ENCODE results near the gene NRXN3.
A peak's percentile ranks its signal among the peaks of the same experiment; 100 is the strongest.

NRXN3 gene

DNA sequence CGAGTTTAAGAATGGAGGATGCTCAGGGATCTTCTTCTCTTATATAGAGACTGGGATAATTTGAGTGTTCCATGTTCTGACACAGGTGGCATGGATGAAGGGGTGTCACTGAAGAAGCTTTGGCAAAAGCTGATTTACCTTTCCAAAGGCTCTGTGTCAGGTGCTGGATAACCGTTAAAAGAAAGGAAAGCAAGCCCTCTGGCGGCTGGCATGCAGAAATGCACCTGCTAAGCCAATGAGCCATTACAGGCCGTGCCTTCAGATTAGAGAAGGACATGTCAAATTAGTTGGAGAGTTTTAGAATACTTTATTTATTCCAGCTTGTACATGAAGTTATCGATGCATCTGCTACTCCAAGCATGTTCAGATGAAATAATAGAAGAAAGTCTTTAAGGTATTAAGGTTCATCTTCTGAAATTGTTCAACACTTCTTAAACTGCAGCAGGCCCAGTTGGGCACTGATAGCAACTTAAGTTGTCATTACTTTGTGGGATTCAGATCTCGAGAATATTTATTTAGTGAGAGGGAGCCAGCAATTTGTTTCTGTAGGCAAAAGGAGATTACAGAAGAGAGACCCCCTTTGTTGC is 678.2 kb downstream of the NRXN3 start:
- DNase-seq: peak; percentile 41

DNA sequence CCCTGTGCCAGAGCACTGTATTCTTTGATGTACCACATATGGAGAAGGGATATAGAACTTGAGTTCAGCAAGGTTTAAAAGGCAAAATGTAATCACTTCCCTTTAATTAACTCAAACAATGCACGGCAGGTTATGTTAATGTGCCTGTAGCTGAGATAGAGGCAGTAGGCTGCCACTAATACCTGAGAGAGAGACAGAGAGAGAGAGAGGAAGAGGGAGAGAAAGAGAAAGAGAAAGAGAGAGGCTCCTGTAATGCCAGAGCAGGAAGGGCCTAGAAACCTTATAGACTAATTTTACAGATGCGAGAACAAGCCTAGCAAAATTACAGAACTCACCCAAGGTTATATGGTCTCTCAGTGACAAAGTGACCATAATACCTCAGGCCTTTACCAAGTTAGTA is 679.8 kb downstream of the NRXN3 start:
- no peak for DNase-seq

DNA sequence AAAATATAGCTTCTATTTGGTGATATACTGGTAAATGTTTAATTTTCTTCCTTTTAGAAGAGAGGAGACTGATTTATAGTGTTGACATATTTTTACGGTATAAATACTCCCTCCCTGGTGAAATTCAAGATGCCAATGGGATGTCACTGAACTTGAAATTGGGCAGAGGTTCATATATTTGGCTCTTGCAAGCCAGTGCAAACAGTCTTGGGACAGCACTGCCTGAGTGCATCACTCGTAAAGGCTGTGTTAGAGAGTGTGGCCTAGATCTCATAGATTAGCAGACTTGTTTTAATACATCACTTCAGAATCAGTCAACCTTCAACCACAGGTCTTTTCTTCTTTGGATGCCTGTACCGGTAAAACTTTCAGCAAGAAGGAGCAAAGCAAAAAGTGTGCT is 681.0 kb downstream of the NRXN3 start:
- no peak for DNase-seq

DNA sequence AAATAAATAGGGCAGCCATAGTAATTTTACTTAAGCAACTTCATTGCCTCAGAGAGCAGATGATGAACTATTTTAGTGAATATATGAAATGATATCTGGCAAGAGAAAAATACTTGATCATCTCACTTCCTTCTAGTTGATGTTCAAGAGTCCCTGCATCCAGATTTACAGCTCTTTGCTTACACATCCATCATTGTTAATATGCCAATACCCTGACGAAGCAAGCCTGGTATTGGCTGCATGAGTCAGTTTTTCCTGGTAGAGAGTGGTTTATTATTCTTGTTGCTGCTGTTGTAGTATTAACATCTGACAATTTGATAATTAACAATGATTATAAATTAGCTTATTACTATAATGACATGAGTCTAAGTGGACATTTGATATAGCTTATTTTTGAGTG is 681.9 kb downstream of the NRXN3 start:
- no peak for DNase-seq

DNA sequence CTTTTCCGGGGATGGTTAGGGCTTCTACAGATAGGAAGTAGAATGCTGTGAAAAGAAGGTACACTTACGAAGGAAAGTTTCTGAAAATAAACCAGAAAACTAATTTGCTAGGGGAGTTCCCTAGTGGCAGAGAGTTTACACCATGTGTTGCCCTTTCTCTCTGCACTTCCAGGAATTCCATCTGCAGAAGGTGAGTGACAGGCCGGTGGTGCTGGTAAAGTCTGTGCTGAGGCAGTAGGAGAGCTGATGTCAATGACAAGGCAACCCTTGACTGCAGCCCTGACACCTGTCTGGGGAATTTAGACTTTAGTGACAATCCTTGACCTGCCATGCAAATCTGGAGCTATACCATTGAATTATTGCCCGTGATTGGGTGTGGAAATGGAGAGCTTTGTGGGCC is 687.8 kb downstream of the NRXN3 start:
- DNase-seq: no peak

DNA sequence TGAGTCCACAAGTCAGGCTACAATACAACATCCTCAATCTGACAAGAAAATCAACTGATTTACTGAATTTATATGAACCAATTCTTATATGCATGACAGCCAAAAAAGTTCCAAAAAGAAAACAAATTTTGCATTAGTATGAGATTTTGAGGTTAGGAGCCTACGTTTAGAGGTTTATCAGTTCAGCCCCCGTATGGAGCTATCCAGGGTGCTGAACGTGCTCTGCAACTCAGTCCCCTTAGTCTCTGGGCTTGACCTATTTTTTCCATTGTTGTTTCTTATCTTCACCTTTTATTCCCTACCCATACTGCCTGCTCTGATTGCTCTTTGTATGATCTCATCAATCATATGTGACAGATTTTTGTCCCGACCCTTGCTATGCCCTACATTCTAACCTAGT is 693.0 kb downstream of the NRXN3 start:
- DNase-seq: peak; percentile 4

DNA sequence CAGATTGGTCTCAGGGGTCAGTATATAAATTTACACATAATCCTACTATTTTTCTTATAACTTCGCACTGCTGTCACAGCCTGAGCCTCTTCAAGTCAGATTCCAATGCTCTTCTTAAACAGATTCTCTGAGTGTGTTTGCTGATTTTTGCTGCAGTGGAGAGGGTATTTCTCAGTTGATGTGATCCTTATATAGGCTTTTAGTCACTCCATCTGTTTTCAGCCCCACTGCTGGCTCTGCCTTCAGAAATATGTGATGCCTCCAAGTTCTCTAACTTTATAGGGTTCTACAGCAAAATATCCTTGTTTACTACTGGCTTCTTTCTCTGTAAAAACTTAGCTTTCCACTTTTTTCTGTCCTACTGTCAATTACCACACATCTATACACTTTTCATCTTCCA is 702.7 kb downstream of the NRXN3 start:
- no peak for DNase-seq

DNA sequence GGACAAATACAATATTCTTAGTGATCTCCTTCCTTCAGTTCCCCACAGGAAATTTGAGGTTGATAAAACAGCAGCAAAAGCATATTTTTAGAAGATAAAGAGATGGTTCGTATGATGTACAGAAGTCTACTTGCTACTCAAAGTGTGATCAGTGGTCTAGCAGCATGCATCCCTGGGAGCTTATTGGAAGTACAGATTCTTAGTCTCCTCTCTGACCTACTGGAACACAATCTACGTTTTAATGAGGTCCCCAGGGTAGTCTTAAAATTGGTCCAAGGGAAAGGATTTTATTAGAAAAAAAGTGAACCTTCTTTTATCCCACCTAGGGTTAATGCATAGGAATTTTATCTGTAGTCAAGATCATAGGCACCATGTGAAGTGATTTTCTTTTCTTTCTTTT is 703.4 kb downstream of the NRXN3 start:
- DNase-seq: no peak

DNA sequence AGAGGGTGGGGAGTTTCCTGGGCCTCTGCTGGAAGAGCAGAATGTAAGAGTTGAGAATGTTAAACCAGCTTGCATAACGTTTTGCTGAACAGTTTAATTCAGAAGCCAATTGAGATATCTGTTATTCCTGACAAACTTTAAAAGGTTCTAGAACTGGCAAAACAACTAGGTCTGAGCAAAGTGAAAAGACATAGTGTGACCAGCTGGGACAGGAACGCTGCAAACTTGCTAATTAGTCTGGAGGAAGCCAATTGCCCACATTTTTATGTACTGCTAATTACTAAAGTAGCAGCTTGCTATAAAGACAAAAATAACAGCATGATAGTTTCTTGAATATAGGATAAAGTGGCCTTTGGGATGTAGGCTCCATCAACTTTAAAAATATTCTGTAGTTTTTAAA is 704.9 kb downstream of the NRXN3 start:
- no peak for DNase-seq

DNA sequence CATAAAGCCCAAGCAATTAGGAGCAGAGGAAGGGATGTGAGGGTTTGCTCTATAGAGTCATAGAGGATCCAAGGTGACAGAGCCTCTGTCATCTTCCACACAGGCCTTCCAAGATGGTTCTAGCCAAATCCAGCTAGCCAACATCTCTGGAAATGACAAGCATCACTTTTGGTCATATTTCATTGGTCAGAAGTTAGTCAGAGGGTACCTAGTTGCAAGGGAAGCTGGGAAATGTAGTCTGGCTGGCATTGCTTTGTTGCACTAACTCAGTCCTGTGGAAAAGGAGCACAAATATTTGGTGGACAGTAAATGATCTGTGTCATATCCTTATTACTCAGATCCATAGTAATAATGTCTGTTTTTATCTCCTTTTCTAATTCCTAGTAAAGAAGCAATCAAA is 715.7 kb downstream of the NRXN3 start:
- no peak for DNase-seq

DNA sequence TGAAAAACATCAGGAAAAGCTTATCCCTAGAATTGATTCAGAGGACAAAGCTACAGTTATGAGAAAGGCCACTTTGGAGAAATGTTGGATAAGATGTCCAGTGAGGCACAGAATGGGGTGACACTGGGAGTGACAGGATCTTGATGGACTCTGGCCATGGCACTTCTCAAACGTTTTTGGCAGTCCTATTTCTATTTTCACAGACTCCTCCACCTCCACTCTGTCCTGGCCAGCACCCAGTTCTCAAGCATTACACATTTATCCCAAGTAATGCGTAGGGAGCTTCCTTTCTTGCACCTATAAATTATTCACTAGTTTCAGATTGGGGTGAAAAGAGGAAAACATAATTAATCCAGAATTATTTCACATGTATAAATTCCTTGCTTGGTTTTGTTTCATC is 727.3 kb downstream of the NRXN3 start:
- DNase-seq: no peak

DNA sequence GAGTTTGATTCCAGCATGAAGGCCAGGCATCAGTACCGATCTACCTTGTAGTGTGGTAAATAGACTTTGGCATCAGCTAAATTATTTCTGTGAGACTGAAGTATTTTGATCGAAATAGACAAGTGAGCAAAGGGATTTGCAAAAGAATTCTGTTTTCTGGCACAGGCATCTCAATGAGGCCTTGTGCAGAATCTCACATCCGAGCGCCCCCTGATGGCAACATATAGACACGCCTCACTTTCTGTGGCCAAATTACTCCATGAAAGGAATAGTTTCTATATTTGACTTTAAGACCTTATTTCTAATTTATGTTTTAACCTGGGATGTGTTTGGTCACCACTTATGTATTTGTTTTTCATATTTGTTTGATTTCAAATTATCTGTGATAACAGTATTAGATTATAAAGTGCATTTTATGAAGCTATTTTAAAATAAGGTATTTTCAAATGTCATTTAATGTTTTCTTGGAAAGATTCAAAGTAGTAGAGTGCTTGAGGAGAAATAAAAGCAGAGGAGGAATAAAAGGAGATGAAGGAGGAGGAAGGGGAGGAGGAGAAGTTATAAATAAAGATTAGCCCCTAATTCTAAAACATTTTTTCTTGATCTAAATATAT is 731.9 kb downstream of the NRXN3 start:
- DNase-seq: peak; percentile 6

DNA sequence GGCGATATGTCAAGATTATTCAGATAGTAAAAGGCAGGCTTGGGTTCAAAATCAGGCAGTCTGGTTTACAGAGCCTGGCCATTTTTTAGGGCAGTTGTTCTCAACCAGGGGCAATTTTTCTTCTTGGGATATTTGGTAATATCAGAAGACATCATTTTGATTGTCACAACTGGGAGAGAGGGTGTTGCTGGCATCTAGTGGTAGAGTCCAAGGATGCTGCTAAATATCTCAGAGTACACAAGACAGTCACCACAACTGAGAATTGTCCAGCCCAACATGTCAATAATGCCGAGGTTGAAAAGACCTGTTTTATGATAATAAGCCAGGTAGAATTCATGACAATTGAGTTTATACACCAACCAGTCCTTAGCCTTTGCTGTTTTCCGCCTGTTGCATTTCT is 733.9 kb downstream of the NRXN3 start:
- no peak for DNase-seq

DNA sequence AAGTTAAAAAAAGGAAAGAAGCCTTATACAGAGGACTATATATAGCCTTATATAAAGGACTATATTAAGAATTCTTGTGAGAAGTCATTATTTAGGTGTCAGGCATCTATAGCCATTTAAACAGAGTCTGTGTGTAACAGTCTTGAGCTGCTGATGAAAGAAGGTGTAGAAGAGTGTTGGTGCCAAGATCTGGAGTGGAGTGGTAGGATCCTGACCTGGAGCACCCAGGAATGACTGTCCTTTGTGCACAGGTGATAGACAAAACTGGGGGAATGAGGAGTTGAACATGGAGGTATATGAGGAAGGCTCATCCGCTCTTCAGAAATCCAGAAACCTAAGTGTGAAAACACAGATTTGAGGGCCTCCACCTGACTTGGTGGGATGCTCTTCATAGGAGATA is 747.3 kb downstream of the NRXN3 start:
- DNase-seq: no peak

DNA sequence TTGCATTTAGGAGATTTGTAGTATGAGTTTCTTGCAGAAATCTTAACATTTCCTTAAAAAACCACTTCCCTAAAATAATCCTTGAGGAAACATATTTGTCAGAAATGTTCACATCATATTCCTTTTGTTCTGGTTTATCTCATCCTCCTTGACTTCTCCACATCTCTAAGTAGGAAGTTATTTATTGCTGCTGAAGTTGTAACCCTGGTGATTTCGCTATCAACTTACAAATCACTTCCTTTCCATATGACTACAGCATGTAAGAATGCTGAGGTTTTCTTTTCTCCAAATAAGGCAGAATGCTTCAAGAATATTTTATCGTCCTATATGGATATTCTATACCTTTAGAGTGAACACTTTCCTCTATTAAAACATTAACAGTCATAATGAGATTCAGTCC is 751.7 kb downstream of the NRXN3 start:
- no peak for DNase-seq

DNA sequence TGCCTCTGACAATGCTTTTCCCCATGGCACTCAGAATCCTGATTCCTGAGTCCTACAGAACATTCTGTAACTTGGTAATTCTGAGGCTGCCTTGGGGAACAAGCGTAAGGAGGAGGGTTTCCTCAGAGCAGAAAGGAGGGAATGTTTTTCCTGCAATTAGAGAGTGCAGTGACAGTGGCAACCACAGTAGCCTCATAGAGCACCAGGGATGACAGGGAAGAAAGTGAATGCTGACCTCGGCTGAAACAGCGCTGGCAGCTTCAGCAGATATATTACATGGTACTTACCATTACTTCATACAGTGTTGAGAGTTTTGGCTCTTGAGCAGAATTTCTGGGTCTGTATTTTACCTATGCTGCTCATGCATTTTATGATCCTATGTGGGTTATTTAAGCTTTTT is 757.1 kb downstream of the NRXN3 start:
- no peak for DNase-seq

DNA sequence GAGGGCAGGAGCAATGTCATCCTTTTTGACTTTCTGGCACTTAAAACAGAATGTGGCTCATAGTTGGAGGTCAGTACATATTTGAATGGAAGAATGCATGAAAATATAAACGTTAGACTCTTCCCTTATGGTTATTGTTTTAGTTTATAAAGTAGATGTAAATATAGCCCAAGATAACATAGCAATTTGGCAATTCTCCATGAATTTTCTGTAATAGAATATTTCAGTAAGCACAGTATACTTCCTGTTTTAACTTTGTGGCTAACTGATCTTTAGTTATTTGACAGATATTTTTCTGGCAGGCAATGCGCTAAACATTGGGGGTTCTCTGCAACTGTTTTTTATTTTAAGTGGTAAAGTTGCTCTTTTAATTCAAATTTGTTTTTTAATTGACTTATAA is 763.0 kb downstream of the NRXN3 start:
- DNase-seq: no peak

DNA sequence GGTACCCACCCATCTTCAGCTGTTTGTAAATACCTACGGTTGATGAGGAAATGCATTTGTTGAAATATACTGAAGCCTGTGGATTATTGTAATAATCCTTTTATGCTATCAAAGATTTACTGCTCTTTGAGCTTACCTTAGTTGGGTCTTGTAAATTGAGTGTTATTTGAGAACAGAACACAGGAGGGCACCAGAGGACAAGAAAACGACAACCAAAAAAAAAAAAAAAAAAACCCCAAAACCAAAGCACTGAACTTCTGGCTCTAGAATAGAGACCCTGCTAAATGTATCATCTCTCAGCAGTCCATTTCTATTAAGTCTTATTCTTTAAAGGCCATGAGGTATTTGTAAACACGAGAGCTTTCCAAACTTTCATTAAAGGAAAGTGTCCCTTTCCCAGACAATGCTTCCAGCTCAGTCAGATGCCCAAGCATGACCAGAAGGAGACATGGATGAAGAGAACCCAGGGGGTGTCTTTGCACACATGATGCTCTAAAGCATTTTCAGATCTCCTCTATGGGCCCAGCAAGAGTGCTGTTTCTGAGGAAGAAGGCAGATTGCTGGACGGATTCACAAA is 763.9 kb downstream of the NRXN3 start:
- DNase-seq: peak; percentile 21

DNA sequence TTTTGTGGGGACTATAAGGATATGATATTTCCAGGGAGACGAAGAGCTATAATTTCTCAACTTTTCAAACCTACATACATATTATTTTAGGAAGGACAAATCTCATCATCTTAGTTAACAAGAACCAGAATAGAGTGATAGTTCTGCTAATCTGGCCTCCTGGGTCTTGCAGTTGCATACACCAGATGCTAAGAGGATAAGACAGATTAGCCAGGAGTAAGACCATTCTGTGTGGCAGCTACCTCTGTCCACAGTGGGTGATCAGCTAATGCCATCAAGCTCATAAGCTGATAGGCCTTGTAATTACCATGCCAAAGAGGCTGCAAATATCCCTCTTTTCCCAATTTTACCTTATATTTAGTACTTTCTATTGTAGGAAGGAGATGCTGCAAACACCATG is 776.8 kb downstream of the NRXN3 start:
- no peak for DNase-seq

DNA sequence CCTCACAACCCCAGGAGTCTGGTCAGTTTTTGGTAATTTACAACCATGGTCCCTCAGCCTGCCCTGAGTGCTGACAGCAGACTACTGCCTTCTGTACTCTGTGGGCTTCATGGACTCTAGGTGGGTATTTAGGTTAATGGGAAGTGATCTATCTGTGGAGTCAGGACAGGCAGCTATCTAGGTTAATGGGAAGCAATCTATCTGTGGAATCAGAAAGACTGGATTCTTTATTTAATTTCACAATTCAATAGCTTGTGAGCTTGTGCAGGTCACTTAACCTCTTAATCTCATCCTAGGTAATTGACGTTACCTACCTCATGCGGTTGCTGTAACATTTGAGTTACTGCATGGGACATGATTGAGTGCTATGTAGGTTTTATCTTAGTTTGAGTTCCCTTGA is 777.5 kb downstream of the NRXN3 start:
- DNase-seq: no peak

DNA sequence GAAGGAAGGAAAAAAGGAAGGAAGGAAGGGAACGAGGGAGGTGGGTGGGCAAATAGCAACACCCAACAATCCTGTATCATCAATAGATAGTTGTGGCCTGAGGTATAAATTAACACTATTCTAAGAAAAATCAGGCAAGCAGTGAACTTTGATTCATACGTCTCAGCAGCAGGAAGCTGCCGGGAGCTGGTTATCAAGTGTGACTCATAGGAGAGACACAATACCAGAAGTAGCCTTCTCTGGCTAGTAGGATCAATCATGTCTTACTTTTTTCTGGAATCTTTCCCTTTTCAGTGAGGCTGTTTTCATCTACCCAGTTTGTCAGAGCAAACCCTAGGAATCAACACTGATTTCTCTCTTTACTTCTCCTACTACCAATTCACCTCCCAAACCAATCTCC is 780.5 kb downstream of the NRXN3 start:
- no peak for DNase-seq

DNA sequence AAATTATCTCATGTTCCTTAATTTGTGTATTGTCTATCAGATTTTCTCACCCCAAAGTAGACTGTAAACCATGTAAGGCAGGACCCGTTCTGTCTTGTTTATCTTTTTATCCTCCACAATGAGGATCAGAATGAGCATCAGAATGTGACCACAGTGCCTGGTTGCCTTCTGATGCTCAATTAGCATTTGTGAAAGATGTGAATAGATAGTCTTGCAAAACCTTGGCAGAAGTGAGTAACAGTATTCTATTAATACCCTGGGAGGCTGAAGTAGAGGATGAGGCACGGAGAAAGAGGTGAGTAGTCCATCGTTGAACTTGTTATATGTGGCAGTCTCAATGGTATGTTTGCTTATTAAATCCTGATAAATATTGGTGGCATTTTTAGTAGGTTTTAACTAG is 781.4 kb downstream of the NRXN3 start:
- DNase-seq: no peak

DNA sequence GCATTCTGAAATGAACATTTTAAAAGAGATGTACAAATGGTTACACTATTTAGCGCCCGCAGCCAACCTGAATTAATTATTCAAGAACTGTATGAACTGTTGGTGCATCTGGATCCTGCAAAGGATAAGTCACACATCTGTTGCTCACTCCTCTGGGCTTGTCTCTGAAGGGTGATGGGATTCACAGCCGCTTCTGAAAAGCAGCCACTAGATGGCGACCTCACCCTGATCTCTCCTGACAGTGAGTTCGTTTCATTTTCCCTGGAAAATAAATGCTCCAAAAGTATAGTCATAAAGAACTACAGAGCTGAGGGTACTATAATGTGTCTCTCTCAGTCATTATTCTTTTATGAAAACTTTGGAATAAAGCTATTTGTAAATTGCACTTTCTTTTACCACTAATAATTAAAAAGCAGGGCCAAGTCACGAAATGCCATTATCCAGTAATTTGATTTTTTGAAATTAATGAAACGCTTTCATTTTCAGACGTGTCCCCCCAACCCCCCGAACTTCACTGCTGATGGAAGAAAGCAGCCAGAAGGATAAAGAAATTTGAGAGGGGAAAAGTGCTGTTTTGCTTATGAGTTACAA is 789.6 kb downstream of the NRXN3 start:
- peak; percentile 53 for DNase-seq

DNA sequence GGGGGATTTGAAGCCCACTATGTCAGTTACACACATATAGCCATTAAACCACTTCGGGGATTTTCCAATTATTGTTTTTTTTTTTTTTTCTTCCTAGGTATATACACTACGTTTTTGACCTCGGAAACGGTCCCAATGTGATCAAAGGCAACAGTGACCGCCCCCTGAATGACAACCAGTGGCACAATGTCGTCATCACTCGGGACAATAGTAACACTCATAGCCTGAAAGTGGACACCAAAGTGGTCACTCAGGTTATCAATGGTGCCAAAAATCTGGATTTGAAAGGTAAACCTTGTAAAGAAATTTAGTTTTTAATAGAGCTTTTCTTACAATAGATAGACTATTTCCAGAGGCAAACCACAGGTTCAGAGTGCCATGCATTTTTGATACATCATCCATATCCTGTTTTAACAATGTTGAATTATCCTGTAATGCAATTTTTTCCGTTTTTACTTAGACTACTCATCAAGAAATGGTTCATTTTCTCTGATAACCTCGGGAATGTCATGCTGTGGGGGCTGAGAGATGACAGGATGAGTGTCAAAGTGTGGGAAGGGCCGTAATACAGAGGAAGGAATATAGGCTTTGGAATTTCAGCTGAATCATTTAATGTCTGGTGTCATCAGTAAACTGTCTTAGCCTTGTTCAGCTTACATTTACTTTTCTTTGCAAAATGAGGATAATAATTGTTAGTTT is 797.1 kb downstream of the NRXN3 start:
- no peak for DNase-seq
